ENCODE measurements around the gene KDM1A. TPM values are rescaled to one million over a fixed set of nuclear protein-coding genes. Genes with fewer than 3 reads are reported as not detected.

KDM1A gene
- total RNA-seq, 4 donors from 2014 or later = 45.5 to 49.2 (median 47.5) TPM

DNA sequence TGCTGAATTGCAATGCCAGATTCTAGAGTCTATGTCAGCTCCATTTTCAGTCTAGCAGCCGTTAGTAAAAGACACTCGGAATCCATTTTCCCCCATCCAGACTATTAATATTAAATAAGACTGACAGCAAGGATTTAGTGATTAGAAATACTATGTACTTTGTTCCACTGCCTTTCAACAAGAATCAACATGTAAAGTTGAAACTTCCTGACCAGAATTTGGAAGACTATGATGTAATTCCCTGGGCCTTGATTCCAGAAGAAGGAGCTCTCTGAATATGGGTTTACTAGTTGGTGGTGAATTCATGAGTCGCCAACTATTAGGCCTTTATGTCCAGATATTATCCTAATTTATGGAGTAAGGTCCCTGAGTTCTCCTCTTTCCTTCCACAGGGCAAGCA, 24.8 kb downstream of the KDM1A start:
- no peaks in the 10 kb centered on the region for H3K36me3 ChIP-seq
- 60% methylated on average over 3 of the region's 3 CpGs for WGBS
- no peak for DNase-seq (ENCODE audit: low spot score in 2 of 2)

DNA sequence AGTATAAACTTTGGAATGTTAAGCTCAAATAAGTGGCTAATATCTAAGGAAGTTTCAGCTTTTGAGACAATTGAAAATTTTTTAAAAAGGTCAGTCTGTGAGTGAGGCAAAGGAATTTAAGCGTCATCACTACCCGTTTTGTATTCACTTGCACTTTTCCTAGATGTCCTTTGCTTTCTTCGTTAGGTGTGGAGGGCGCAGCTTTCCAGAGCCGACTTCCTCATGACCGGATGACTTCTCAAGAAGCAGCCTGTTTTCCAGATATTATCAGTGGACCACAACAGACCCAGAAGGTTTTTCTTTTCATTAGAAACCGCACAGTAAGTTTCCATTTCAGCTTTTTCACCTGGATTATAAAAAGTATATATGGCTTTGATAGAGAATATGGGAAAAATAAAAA, 30.9 kb downstream of the KDM1A start:
- WGBS = 84% methylated on average over 7 of the region's 7 CpGs
- Histone ChIP-seq H3K36me3 (peaks cover 26% of the 10 kb centered on the region), H3K27me3 (no peaks in the 10 kb centered on the region), H3K9me3 (no peaks in the 10 kb centered on the region), H3K27ac (no peak overlapping the region), H3K4me3 (no peak overlapping the region), H3K4me1 (no peaks in the 10 kb centered on the region)
- DNase-seq (ENCODE audit: low spot score in 2 of 2) = no peak
- TF ChIP-seq EP300 (IDR thresholded peaks at IDR 0.05) (no peak), POLR2A (IDR thresholded peaks at IDR 0.05) (no peak), POLR2AphosphoS5 (IDR thresholded peaks at IDR 0.05) (no peak)
- TF ChIP-seq, protein P1, sequence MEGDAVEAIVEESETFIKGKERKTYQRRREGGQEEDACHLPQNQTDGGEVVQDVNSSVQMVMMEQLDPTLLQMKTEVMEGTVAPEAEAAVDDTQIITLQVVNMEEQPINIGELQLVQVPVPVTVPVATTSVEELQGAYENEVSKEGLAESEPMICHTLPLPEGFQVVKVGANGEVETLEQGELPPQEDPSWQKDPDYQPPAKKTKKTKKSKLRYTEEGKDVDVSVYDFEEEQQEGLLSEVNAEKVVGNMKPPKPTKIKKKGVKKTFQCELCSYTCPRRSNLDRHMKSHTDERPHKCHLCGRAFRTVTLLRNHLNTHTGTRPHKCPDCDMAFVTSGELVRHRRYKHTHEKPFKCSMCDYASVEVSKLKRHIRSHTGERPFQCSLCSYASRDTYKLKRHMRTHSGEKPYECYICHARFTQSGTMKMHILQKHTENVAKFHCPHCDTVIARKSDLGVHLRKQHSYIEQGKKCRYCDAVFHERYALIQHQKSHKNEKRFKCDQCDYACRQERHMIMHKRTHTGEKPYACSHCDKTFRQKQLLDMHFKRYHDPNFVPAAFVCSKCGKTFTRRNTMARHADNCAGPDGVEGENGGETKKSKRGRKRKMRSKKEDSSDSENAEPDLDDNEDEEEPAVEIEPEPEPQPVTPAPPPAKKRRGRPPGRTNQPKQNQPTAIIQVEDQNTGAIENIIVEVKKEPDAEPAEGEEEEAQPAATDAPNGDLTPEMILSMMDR (IDR thresholded peaks at IDR 0.05) = no peak

More for the DNA sequence above, 24.8 kb downstream of the KDM1A start:
- no peak overlapping the region for H3K4me3 ChIP-seq
- no peaks in the 10 kb centered on the region for H3K27me3 ChIP-seq
- H3K4me1 ChIP-seq = peaks cover 10% of the 10 kb centered on the region
- H3K9me3 ChIP-seq = no peaks in the 10 kb centered on the region
- H3K27ac ChIP-seq = no peak overlapping the region
- TF ChIP-seq EP300 (IDR thresholded peaks at IDR 0.05) (no peak), POLR2AphosphoS5 (IDR thresholded peaks at IDR 0.05) (no peak), POLR2A (IDR thresholded peaks at IDR 0.05) (no peak)
- TF ChIP-seq, protein P1 (IDR thresholded peaks at IDR 0.05) = no peak

DNA sequence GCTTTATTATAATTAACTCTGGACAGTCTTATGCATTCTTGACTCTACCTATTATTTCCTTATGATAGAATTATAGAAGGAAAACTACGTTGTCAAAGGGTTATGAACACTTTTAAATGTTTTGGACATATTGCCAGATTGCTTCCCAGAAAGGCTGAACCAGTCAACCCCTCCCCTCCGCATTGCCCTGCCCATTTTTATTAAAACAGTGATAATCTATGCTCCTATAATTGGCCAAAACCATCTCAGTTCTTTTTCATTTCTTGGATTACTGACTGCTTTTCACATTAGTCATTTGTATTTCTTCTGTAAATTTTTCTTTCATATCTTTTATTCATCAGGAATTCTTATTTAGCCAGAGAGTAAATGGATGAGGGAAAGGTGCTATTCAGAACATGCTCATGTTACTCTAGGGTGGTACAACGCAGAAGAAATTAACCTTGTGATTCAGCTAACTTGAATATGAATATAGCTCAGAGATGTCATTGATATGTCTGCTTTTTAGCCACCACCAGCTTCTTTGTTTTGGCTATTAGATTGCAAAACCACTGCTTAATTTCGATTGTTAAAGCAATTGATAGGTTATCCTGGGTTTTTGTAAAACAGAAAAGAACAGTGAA, 32.1 kb downstream of the KDM1A start:
- Histone ChIP-seq H3K4me1 (no peaks in the 10 kb centered on the region), H3K4me3 (no peak overlapping the region), H3K36me3 (peaks cover 37% of the 10 kb centered on the region), H3K27me3 (no peaks in the 10 kb centered on the region), H3K27ac (no peak overlapping the region), H3K9me3 (no peaks in the 10 kb centered on the region)
- 86% methylated on average over 4 of the region's 4 CpGs for WGBS
- TF ChIP-seq, protein P1 (IDR thresholded peaks at IDR 0.05) = no peak
- no peak for TF ChIP-seq EP300 (IDR thresholded peaks at IDR 0.05)
- TF ChIP-seq POLR2A (IDR thresholded peaks at IDR 0.05) = no peak
- TF ChIP-seq POLR2AphosphoS5 (IDR thresholded peaks at IDR 0.05) = no peak
- no peak for DNase-seq (ENCODE audit: low spot score in 2 of 2)

DNA sequence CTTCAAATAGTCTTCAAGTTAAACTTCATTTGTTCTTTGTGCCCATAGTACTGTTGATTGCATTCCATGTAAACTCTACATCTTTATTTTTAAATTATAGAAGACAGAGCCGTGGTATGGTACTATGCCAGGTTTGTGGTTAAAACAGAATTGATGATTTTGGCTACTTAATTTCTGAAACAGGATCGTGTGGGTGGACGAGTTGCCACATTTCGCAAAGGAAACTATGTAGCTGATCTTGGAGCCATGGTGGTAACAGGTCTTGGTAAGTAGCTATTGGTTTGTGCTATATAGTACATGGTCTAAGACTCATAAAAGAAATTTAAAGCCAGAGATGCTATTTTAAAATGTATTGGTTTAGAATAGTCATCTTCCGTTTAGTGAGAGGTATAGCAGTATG, 38.0 kb downstream of the KDM1A start:
- DNase-seq (ENCODE audit: low spot score in 2 of 2) = no peak
- Histone ChIP-seq H3K27me3 (no peaks in the 10 kb centered on the region), H3K36me3 (peaks cover 81% of the 10 kb centered on the region), H3K27ac (no peak overlapping the region), H3K4me3 (no peak overlapping the region), H3K4me1 (no peaks in the 10 kb centered on the region), H3K9me3 (no peaks in the 10 kb centered on the region)
- 82% methylated on average over 5 of the region's 5 CpGs for whole genome bisulfite sequencing
- TF ChIP-seq POLR2AphosphoS5 (IDR thresholded peaks at IDR 0.05) (no peak), EP300 (IDR thresholded peaks at IDR 0.05) (no peak), POLR2A (IDR thresholded peaks at IDR 0.05) (no peak)
- TF ChIP-seq, protein P1 (IDR thresholded peaks at IDR 0.05) = no peak

DNA sequence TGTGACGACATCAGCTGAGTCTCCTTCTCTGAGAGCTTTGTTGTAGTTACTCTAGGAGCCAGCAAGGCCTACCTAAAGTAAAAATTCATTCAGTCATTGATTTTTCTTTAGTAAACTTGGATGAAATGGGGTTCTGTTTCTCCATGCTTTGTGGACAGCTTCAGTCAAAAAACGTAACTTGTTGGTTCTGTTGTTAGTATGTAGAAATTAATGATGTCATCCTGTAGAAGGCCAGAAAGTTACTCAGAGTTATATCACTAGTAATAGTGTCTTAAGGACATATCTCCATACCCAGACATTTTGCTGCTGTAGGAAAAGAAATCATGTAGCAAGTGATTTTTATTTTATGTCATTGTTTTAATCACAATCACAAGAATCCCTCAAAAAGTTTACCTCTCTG, 43.0 kb downstream of the KDM1A start:
- no peak for DNase-seq (ENCODE audit: low spot score in 2 of 2)
- Histone ChIP-seq H3K27me3 (no peaks in the 10 kb centered on the region), H3K36me3 (peaks cover 69% of the 10 kb centered on the region), H3K4me3 (no peak overlapping the region), H3K27ac (no peak overlapping the region), H3K4me1 (no peaks in the 10 kb centered on the region), H3K9me3 (no peaks in the 10 kb centered on the region)
- WGBS = 76% methylated on average over 2 of the region's 2 CpGs
- TF ChIP-seq POLR2AphosphoS5 (IDR thresholded peaks at IDR 0.05) (no peak), EP300 (IDR thresholded peaks at IDR 0.05) (no peak), POLR2A (IDR thresholded peaks at IDR 0.05) (no peak)
- TF ChIP-seq, protein P1 (IDR thresholded peaks at IDR 0.05) = no peak

Data from suprapubic skin (tissue), 4 donors.